GM20431 (cell line): Measurements from ENCODE around the gene CACNB2.

Experiments
- in situ Hi-C: fragments of 300-500 bp; cut with MseI, MboI; formaldehyde crosslinking; loops from one replicate; pipeline ENCODE4 v1.15.0; 2020; ENCODE audit warnings: low sequenced_read_pairs; ENCODE audit not compliant: unreplicated experiment

The CACNB2 gene

DNA sequence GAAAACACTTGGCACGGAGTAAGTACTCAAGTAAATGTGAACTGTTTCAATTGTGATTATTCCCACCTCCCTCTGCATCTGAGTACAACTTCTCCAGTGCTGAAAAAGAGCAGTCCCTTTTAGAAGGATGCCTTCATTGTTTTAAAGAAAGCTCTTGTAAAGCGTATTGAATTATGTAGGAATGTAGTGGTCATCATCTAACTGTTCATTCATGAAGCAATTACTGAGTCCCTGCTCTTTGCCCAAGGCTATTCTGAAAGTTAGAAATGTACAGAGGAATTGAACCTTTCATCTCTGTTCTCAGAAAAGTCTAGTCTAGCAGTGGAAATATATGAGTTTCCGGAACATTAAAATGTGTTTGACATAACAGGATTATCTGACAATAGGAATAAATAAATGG is 127.8 kb downstream of the CACNB2 start:
- in situ Hi-C loops, result no loop called here

- in situ Hi-C loops, result no loop called here
Observed at GRCh38 chr10:18271491-18271890, 131.3 kb downstream of the CACNB2 start.

DNA sequence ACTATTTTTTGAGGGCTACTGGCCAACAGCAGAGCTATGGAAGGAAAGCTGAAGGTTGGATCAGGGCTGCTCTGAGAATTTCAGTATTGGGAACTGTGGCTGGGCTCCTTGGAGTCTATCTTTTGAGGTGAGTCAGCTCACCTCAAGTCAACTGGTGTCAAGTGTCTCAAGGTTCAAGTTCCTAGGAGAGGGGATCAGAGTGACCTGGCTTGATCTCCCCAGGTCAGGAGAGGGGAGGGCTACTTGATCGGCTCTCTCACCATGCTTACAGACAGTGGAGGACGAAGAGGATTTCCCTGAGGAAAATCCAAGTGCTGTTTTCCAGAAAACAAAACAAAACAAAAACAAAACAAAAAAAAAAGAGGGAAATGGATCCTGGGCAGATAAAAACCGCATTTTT is 132.8 kb downstream of the CACNB2 start:
- in situ Hi-C loops, result no loop called here

GRCh38 chr10:18278181-18278580 is 138.0 kb downstream of the CACNB2 start:
- in situ Hi-C loops, result no loop called here

GRCh38 chr10:18279173-18279572 is 138.9 kb downstream of the CACNB2 start:
- in situ Hi-C loops, result no loop called here

DNA sequence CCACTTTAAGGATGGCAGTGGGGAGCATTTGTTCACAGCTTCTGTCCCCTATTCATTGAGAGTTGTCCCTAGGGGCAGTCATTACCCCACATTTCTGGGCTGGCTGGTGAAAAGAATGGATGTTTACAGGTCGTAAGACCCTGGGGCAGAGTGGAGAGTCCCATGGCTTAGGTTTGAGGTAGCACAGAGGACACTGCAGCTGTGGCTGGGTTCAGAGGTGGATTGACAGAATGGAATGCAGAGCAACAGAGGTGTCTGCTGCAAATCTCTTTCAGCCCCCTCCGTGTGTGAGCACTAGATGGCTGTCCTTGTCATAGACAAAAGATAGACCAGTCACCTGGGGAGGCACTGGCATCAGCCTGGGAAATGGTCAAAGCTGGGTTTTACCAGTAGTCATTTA is 141.9 kb downstream of the CACNB2 start:
- in situ Hi-C loops, result no loop called here

GRCh38 chr10:18290651-18291313 is 150.6 kb downstream of the CACNB2 start:
- in situ Hi-C loops, result no loop called here

- in situ Hi-C loops, result no loop called here
Observed at GRCh38 chr10:18293536-18294510, 153.6 kb downstream of the CACNB2 start.

DNA sequence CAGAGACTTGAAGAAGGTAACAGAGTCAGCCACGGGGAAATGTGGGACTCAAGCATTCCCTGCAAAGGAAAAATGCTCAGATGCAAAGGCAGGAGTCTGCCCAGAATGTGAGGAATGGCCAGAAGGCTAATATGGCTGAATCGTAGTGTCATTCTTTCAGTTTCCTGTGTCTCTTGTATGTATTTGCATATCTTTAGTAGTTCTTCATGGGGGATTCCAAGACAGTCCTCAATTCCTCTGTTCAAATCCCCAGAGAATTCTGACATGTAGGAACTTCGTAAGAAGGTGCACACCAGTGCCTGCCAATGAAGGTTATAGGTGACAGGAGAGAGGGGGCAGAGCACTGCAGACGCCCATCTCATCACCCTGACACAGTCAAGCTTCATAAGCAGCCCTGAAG is 154.4 kb downstream of the CACNB2 start:
- in situ Hi-C loops, result no loop called here

DNA sequence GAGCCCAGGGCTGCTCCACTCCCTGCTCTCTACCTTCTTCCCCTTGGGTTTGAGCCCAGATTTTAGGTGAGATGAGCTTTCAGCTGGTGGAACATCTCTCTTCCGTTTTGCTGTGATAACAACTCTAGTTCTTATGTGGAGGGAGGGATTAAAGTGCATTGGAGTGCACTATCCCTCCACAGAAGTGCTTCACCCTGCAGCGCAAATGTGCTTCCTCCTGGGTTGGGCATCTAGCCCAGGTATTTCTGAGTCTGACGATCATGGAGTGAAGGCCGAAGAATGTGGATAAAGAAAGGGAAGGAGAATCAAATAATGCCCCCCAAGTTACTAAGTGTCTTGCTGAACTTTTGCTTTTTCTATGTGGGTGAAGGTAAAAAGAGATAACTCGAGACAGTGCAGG is 157.4 kb downstream of the CACNB2 start:
- in situ Hi-C loops, result no loop called here

- in situ Hi-C loops, result no loop called here
Observed at GRCh38 chr10:18298256-18298655, 158.0 kb downstream of the CACNB2 start.

GRCh38 chr10:18303851-18304801 is 163.9 kb downstream of the CACNB2 start:
- in situ Hi-C loops, result no loop called here

DNA sequence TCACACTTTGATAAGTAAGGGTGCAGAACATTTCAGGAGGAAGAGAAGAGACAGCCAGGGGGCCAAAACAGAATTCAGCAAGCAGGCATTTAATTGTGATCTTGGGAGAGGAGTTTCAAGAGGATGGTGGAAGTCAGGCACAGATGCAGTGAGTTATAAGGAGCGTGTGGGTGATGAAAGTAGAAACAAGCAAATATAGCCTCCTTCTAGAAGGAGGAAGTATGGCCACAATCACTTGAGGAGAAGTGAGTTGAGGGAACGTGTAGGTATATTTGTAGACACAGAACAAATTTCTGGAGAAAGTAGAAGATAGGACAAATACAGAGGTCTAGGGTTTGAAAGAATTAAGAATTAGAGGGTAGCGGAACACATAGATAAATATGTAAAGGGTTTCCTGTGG is 165.8 kb downstream of the CACNB2 start:
- in situ Hi-C loops, result no loop called here

GRCh38 chr10:18308600-18308999 is 168.4 kb downstream of the CACNB2 start:
- in situ Hi-C loops, result no loop called here

GRCh38 chr10:18310761-18311160 is 170.5 kb downstream of the CACNB2 start:
- in situ Hi-C loops, result no loop called here

- in situ Hi-C loops, result no loop called here
Observed at GRCh38 chr10:18312374-18313139, 172.3 kb downstream of the CACNB2 start.

DNA sequence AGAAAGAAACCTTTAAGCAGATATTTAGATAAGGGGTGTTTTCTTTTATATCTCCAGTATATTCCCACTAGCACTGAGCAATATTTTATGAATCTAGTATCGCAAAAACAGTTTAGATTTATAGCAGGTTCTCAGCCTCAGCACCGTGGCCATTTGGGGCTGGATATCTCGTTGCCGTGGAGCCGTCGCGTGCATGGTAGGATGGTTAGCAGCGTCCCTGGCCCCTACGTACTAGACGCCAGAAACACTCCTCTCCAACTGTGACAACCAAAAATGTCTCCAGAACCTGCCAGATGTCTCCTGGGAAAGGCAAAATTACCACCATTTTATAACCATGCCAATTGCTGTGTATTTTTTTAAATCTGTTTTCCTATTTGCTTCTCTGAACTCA is 172.9 kb downstream of the CACNB2 start:
- in situ Hi-C loops, result no loop called here

DNA sequence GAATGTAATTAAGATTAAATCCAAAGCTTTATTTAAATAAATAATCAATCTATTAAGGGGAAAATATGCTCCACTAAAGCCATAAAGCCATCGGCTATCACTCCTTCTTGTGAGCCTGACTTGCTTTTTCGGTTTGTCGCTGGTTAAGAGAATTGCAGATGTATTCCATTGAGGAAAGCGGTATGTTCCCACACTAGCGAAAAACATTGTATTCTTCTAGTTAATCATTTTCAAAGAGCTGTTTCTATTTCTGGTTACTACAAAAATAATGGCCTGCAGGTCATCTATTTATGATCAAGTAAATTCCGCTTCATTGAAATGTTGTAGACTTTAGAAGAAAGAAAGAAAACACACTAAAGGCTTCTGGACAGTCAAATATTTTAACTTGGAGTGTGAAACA is 173.4 kb downstream of the CACNB2 start:
- in situ Hi-C loops, result no loop called here

DNA sequence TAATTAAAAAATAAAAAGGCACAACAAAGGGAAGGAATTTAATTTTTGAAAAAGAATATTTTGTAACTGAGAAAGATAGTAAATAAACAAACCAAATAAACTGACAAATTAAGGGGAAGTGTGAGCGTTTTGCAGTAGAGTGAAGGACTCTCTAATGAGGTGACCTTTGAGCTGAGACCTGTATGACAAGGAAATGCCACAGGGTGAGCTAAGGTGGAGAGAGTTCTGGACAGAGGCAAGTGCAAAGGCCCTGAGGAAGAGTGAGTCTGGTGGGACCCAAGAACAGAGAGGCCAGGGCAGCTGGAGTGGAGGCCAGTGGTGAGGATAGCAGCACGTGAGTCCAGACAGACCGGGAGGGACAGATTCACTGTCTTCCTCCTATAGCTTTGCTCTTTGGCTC is 179.4 kb downstream of the CACNB2 start:
- in situ Hi-C loops, result no loop called here

DNA sequence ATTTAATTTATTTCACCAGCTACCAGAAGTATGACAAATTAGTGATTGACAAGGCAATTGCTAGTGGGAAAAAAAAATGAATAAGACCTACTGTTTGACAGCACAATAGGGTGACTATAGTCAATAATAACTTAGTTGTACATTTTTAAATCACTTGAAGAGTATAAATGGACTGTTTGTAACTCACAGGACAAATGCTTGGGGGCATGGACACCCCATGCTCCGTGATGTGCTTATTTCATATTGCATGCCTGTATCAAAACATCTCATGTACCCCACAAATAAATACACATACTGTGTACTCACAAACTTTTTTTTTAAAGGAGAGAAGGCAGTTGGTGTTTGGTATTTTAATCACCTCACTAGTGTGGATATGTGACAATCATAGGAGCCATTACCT is 181.1 kb downstream of the CACNB2 start:
- in situ Hi-C loops, result no loop called here
